ENCODE data around the gene MKS1. TPM values are rescaled to one million over a fixed set of nuclear protein-coding genes. Genes with fewer than 3 reads are reported as not detected.

Gene MKS1
- polyA plus RNA-seq, 4 donors: 35.7 to 41.4 (median 39.8) TPM

DNA sequence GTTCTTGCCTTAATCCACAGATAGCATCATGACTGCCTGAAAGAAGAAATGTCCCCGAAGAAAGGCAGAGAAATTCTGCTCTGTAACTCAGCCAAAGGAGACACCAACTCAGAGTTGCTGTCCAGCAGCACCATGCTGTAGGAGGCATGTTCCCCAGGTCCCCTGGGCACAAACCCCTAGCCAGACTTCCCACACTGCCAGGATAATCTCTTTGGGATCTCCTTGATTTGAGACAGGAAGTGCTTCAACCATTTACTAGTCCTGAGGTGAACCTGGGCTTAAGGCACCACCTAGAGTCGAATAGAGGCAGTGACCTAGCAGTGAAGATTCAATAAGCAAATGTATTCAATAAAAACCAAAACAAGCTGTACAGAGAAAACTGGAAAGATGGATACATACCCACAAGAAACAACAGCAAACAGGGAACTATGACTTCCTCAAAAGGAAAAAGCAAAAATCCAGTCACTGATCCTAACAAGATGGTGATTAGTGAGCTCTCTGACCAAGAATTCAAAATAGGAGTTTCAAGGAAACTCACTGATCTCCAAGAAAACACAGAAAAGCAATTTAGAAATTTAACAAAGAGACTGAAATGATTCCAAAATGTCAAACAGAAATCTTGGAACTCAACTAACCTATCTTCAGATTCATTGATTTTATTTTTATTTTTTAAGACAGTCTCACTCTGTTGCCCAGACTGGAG, 46.5 kb downstream of the MKS1 start:
- no peak for DNase-seq (ENCODE audit: low read depth in 4 of 4, low spot score in 3 of 4)

DNA sequence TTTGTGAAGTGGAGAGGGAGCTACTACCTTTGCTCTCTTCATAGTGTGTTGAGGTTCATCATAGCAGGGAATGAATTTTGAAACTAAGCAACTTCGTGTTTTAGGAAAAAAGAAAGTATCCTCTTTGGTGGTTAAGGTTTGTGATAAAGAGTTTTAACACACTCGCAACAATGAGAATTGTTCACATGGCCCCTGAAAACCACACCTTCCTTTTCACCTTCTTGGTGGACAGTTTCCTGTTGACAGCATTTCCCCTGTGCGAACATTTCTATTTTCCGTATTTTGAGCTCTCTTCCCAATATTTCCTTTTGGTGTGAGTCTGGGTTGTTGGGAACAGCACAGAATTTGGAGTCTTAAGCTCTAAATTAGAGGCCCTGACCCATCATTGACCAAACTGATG, 48.4 kb downstream of the MKS1 start:
- no peak for DNase-seq (ENCODE audit: low read depth in 4 of 4, low spot score in 3 of 4)

DNA sequence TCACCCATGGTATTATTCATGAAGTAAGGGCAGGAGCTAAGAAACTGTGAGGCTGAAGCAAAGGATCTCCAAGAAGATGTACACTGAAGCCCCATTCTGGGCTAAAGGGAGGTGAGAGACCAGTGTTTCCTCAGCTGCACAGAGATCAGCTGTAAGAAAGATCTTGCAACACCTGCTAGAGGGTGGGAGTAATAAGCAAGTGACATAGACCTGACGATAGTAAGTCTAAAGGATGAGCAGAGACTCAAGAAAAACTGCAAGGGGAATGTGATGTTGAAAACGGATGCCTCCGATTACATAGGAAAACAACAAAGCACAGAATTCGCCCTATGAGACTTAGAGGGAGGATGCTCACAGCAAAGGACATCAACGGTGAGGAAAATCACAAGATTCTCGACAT, 52.4 kb downstream of the MKS1 start, which contains the start of gene OR4D2:
TSS of gene OR4D2 (plus strand) at position 301 of the 400 bp plus-strand sequence. CDS start 2,674 bp downstream, outside the sequence.
- DNase-seq (ENCODE audit: low read depth in 4 of 4, low spot score in 3 of 4): no peak

DNA sequence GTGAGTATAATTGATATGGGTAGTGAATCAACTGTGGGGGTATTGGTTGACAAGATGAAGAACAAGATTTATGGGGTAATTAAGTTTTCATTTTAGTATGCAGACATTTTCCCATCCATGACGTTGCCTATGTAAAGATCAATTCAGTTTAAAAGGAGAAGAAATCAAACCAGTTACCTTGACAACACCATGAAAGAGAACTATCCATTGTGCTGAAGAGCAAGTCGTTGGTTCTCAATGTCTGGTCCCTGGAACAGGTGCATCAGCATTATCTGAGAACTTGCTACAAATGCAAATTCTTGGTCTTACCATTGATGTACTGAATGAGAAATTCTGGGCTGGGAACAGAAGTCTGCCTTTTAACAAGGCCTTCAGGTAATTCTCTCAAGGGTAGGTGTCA, 53.1 kb downstream of the MKS1 start:
- no peak for DNase-seq (ENCODE audit: low read depth in 4 of 4, low spot score in 3 of 4)

DNA sequence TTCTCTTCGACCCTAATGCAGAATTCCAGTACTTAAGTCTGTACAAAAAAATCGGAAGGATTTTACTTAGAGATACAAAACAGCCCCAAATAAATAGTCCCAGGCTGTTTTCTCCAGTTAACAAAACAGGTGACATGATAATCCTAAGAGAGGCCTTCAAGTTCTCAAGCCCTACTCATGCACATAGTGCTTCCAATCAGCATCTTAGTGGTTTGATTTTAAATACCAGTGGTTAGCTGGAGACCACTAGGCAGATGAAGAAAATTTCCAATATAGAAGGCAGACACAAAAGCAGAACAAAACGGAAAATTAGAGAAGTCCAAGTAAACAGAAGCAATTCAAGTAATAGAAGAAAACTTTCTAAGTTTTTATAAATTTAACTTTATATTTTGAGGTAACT, 57.5 kb downstream of the MKS1 start:
- no peak for DNase-seq (ENCODE audit: low read depth in 4 of 4, low spot score in 3 of 4)

DNA sequence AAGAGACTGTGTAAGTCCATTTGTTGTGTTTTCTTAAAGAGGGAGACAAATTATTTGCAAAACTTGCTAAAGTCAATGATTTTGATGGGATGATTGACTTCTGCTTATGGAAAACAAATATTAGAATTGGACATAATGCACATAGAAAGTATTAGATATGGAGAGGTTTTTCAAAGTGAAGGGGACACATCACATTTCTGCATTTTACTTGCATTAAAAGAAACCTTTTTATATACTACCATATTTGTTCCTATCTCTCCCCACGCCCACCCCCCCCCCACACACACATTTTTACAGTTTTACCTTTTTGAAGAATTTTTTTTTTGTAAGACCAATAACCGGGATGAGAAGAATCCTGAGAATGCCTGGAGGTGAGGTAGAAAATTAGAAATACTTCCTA, 60.9 kb downstream of the MKS1 start:
- no peak for DNase-seq (ENCODE audit: low read depth in 4 of 4, low spot score in 3 of 4)

DNA sequence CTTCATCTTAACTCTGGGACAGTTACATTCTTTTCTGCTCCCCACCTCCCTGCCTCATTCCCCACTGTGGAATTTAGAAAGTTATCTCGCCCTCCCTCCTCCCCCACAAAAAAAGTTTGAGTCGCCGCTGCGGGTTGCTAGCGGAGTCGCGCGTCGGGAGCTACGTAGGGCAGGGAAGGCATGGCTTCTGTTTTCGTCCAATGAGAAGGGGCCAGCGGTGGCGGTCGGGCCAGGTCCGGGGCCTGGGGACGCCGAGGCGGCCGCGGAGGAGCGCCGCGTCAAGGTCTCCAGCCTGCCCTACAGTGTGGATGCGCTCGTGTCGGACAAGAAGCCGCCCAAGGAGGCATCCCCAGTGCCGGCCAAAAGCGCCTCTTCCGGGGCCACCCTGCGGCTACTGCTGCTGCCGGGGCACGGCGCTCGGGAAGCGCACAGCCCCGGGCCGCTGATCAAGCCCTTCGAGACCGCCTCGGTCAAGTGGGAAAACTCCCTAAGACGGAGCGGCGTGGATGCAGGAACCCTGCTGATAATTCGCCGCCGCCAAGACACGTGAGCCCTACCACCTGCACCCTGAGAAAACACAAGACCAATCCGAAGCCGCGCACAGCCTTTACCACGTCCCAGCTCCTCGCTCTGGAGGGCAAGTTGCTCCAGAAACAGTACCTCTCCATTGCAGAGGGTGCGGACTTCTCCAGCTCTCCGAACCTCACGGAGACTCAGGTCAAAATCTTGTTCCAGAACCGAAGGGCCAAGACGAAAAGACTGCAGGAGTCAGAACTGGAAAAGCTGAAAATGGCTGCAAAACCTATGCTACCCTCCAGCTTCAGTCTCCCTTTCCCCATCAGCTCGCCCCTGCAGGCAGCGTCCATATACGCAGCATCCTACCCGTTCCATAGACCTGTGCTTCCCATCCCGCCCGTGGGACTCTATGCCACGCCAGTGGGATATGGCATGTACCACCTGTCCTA, 61.9 kb downstream of the MKS1 start:
- peak in 1 of 4 donors; percentile 8 for DNase-seq (ENCODE audit: low read depth in 4 of 4, low spot score in 3 of 4)

Other genes with a start within 250 kb of the MKS1 start
- 100 to 1,000 TPM in 3 of 4 donors, 10 to 100 TPM in 1; 95.9 to 119 (median 115) TPM for gene VEZF1, start 231.0 kb downstream of the MKS1 start, polyA plus RNA-seq (ENCODE audit: insufficient read length in 4 of 4)
- gene SRSF1, start 212.0 kb downstream of the MKS1 start, polyA plus RNA-seq (ENCODE audit: insufficient read length in 4 of 4): 100 to 1,000 TPM; 320 to 375 (median 359) TPM
- 10 to 100 TPM; 71.3 to 81.7 (median 79.8) TPM for gene DYNLL2, start 135.8 kb downstream of the MKS1 start, polyA plus RNA-seq (ENCODE audit: insufficient read length in 4 of 4)
- under 1 TPM in 1 of 4 donors, not detected in 3; 0.04 TPM for gene OR4D1, start 70.9 kb downstream of the MKS1 start, polyA plus RNA-seq (ENCODE audit: insufficient read length in 4 of 4)
- gene OR4D2, start 52.3 kb downstream of the MKS1 start, polyA plus RNA-seq (ENCODE audit: insufficient read length in 4 of 4): not detected
- gene EPX, start 26.5 kb downstream of the MKS1 start, polyA plus RNA-seq (ENCODE audit: insufficient read length in 4 of 4): 1 to 10 TPM in 1 of 4 donors, under 1 TPM in 3; 0.50 to 1.3 (median 0.86) TPM
- gene LPO, start 19.3 kb upstream of the MKS1 start, polyA plus RNA-seq (ENCODE audit: insufficient read length in 4 of 4): under 1 TPM in 3 of 4 donors, not detected in 1; 0.10 to 0.29 (median 0.14) TPM
- 1 to 10 TPM; 1.9 to 6.6 (median 4.9) TPM for gene MPO, start 61.7 kb upstream of the MKS1 start, polyA plus RNA-seq (ENCODE audit: insufficient read length in 4 of 4)
- gene TSPOAP1, start 109.5 kb upstream of the MKS1 start, polyA plus RNA-seq (ENCODE audit: insufficient read length in 4 of 4): 10 to 100 TPM; 43.2 to 51.4 (median 47.0) TPM
- 100 to 1,000 TPM; 127 to 145 (median 139) TPM for gene SUPT4H1, start 132.9 kb upstream of the MKS1 start, polyA plus RNA-seq (ENCODE audit: insufficient read length in 4 of 4)
- 10 to 100 TPM; 11.6 to 14.8 (median 13.6) TPM for gene RNF43, start 198.3 kb upstream of the MKS1 start, polyA plus RNA-seq (ENCODE audit: insufficient read length in 4 of 4)

Data from right renal pelvis (tissue), 4 donors.